ENCODE results near the gene PRKAG2. TPM values are rescaled to one million over a fixed set of nuclear protein-coding genes. Genes with fewer than 3 reads are reported as not detected.

Gene PRKAG2
- polyA plus RNA-seq, 1 of the 3 experiments (the other 2 are of a cell fraction) = 51.6 TPM

DNA sequence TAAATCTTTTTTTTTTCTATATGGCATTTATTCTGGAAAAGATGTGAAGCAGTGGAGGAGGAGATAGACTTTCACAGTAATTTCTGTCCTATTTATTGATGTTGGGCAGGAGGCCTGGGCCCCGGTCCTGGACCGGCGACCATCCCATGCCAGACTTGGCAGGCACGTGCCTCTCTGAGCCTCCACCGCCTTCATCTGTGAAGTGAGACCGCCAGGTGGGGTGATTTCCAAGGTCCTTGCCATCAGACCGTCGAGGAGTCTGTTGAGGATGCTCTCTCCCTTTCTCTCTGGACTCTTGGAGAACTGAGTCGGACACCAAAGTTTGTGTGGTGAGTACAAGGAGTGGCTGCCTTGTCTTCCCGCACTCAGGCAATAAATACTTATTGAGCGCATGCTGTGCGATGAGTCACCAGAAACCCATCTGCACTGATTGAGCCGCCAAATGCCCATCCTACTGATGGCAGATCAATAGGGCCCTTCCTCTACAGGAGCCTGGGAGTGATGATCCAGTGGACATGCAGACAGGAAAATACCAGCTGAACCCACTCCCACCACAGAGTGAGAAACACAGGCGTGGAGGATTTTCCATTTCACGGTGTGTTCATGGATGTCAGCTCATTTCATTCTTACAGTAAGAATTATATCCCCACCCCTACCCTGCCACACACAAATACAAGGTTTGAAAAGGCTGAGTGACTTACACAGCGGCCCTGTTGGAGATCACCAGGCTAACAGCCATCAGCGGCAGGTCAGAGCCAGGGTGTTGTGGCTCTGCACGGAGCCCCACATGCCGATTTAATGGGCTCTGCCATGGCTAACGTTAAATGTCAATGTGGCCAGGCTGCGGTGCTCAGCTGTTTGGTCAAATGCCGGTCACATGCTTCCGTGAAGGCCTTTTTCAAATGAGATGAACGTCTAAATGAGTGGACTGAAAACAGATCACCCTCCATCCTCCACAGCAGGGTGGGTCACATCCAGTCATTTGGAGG lies 11.5 kb upstream of the PRKAG2 start (continued):
- no peak for TF ChIP-seq CTCF (IDR thresholded peaks at IDR 0.05)
- no peak for TF ChIP-seq GATA2 (CRISPR knock-in tag; IDR thresholded peaks at IDR 0.05)
- TF ChIP-seq, protein P1, sequence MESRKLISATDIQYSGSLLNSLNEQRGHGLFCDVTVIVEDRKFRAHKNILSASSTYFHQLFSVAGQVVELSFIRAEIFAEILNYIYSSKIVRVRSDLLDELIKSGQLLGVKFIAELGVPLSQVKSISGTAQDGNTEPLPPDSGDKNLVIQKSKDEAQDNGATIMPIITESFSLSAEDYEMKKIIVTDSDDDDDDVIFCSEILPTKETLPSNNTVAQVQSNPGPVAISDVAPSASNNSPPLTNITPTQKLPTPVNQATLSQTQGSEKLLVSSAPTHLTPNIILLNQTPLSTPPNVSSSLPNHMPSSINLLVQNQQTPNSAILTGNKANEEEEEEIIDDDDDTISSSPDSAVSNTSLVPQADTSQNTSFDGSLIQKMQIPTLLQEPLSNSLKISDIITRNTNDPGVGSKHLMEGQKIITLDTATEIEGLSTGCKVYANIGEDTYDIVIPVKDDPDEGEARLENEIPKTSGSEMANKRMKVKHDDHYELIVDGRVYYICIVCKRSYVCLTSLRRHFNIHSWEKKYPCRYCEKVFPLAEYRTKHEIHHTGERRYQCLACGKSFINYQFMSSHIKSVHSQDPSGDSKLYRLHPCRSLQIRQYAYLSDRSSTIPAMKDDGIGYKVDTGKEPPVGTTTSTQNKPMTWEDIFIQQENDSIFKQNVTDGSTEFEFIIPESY (IDR thresholded peaks at IDR 0.05; ENCODE audit: borderline replicate concordance, low read depth) = no peak
- no peak for TF ChIP-seq NRF1 (IDR thresholded peaks at IDR 0.05; ENCODE audit: low read depth, low read length)
- TF ChIP-seq TEAD4 (IDR thresholded peaks at IDR 0.05; ENCODE audit: borderline replicate concordance, insufficient read depth) = no peak
- no peak for TF ChIP-seq RAD21 (IDR thresholded peaks at IDR 0.05; ENCODE audit: low read length)
- no peak for TF ChIP-seq RFX5 (IDR thresholded peaks at IDR 0.05; ENCODE audit: low read length)

GRCh38 chr7:151886783-151887182 lies 9.9 kb upstream of the PRKAG2 start:
- H3K9me3 ChIP-seq = no peaks in the 10 kb centered on the region
- no peak for TF ChIP-seq TEAD4 (IDR thresholded peaks at IDR 0.05; ENCODE audit: borderline replicate concordance, insufficient read depth)
- TF ChIP-seq FOSL2 (IDR thresholded peaks at IDR 0.05; ENCODE audit: borderline replicate concordance, low read depth) = no peak
- TF ChIP-seq, protein P2, sequence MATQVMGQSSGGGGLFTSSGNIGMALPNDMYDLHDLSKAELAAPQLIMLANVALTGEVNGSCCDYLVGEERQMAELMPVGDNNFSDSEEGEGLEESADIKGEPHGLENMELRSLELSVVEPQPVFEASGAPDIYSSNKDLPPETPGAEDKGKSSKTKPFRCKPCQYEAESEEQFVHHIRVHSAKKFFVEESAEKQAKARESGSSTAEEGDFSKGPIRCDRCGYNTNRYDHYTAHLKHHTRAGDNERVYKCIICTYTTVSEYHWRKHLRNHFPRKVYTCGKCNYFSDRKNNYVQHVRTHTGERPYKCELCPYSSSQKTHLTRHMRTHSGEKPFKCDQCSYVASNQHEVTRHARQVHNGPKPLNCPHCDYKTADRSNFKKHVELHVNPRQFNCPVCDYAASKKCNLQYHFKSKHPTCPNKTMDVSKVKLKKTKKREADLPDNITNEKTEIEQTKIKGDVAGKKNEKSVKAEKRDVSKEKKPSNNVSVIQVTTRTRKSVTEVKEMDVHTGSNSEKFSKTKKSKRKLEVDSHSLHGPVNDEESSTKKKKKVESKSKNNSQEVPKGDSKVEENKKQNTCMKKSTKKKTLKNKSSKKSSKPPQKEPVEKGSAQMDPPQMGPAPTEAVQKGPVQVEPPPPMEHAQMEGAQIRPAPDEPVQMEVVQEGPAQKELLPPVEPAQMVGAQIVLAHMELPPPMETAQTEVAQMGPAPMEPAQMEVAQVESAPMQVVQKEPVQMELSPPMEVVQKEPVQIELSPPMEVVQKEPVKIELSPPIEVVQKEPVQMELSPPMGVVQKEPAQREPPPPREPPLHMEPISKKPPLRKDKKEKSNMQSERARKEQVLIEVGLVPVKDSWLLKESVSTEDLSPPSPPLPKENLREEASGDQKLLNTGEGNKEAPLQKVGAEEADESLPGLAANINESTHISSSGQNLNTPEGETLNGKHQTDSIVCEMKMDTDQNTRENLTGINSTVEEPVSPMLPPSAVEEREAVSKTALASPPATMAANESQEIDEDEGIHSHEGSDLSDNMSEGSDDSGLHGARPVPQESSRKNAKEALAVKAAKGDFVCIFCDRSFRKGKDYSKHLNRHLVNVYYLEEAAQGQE (IDR thresholded peaks at IDR 0.05; ENCODE audit: low read depth, low read length) = no peak
- no peak for TF ChIP-seq CTCF (IDR thresholded peaks at IDR 0.05)
- no peak for TF ChIP-seq EZH2phosphoT487 (IDR thresholded peaks at IDR 0.05; ENCODE audit: borderline replicate concordance, low read depth)
- no peak for TF ChIP-seq USF1 (IDR thresholded peaks at IDR 0.05; ENCODE audit: borderline replicate concordance, low read depth)
- TF ChIP-seq RCOR1 (IDR thresholded peaks at IDR 0.05; ENCODE audit: low read length) = no peak
- no peak overlapping the region for H3K4me2 ChIP-seq
- H2AFZ ChIP-seq (ENCODE audit: low read depth) = no peak overlapping the region
- H3K27ac ChIP-seq (ENCODE audit: low read depth in 2 of 2, low read length in 1 of 2) = no peak overlapping the region
- no peaks in the 10 kb centered on the region for H3K36me3 ChIP-seq (replicated peaks in 1 of 2; ENCODE audit: control insufficient read depth in 1 of 2, insufficient read depth in 2 of 2, low read length in 1 of 2)
- H3K4me1 ChIP-seq (ENCODE audit: control insufficient read depth in 1 of 2, insufficient read depth in 2 of 2, low read depth in 1 of 2, low read length in 1 of 2) = peaks cover 0 to 5% of the 10 kb centered on the region in 2 experiments; a peak in 1 of 4 replicates
- CTCF ChIA-PET = interaction anchor here (1.4 kb wide), 1 partner anchor 10 kb away, joined by 3 read pairs; the partner anchor contains the start of gene PRKAG2
- DNase-seq = no peak
- no peak overlapping the region for H3K4me3 ChIP-seq (ENCODE audit: low read depth in 2 of 2, low read length in 1 of 2)
- H3K27me3 ChIP-seq (ENCODE audit: insufficient read depth) = peaks cover 81% of the 10 kb centered on the region
- no peaks in the 10 kb centered on the region for H3K9me2 ChIP-seq
- WGBS (ENCODE audit: low lambda C conversion rate) = 81% methylated on average over 15 of the region's 15 CpGs
- POLR2A ChIA-PET = no interaction called here
- H4K20me1 ChIP-seq (ENCODE audit: insufficient read depth) = no peaks in the 10 kb centered on the region
- H3F3A ChIP-seq (replicated peaks; ENCODE audit: insufficient read depth) = no peaks in the 10 kb centered on the region
- no peaks in the 10 kb centered on the region for H3K79me2 ChIP-seq (ENCODE audit: insufficient read depth)
- no peak overlapping the region for H3K9ac ChIP-seq
